Measurements from ENCODE around the gene ZNF335. TPM values are rescaled to one million over a fixed set of nuclear protein-coding genes. Genes with fewer than 3 reads are reported as not detected.

Gene ZNF335
- total and polyA plus RNA-seq, 2 experiments from 2014 or later = 6.9 to 10.8 TPM

- no peak overlapping the region for H3K27ac ChIP-seq
- no peak for DNase-seq
- H3K36me3 ChIP-seq (ENCODE audit: low read depth) = no peaks in the 10 kb centered on the region
- no peaks in the 10 kb centered on the region for H3K9me2 ChIP-seq (ENCODE audit: insufficient read depth)
- H3F3A ChIP-seq (ENCODE audit: insufficient read depth) = peaks cover 3% of the 10 kb centered on the region; the same call in 1 of the 2 replicates
- in situ Hi-C loops (cut with MboI) = no loop called here
- TF ChIP-seq EZH2phosphoT487 (IDR thresholded peaks at IDR 0.05; ENCODE audit: insufficient read depth, low read depth) (no peak), EZH2 (IDR thresholded peaks at IDR 0.05; ENCODE audit: insufficient read depth, poor library complexity, severe bottlenecking) (no peak)
- no peaks in the 10 kb centered on the region for H4K20me1 ChIP-seq (ENCODE audit: insufficient read depth)
- H3K79me2 ChIP-seq (ENCODE audit: insufficient read depth) = no peaks in the 10 kb centered on the region
- peak overlapping the region; percentile 69 for H3K9ac ChIP-seq
- peak overlapping the region; percentile 68 for H3K4me3 ChIP-seq
- no peaks in the 10 kb centered on the region for H3K27me3 ChIP-seq (replicated peaks; ENCODE audit: insufficient read depth)
- peak overlapping the region; percentile 80 for H3K4me2 ChIP-seq (ENCODE audit: unreplicated experiment)
- H3K9me3 ChIP-seq (ENCODE audit: low read depth) = no peaks in the 10 kb centered on the region
- WGBS, 2 experiments (ENCODE audit: low coverage in 1 of 2, low lambda C conversion rate in 2 of 2, missing lambda C conversion rate in 2 of 2) = 6 to 18% methylated on average over 4 of the region's 4 CpGs
- peak overlapping the region; percentile 89 for H2AFZ ChIP-seq
- peaks cover 9% of the 10 kb centered on the region for H3K4me1 ChIP-seq (ENCODE audit: insufficient read depth)
Measured at GRCh38 chr20:45912344-45912682, 59.7 kb downstream of the ZNF335 start.

GRCh38 chr20:45911486-45912343 lies 60.3 kb downstream of the ZNF335 start, which contains the start of gene PLTP:
PLTP (minus strand) TSS chr20:45912155; CDS start chr20:45911452, 703 bp downstream.
- 2 to 3% methylated on average over 40 to 48 of the region's 58 CpGs for WGBS, 2 experiments (ENCODE audit: low coverage in 1 of 2, low lambda C conversion rate in 2 of 2, missing lambda C conversion rate in 2 of 2)

GRCh38 chr20:45910670-45911485 lies 61.1 kb downstream of the ZNF335 start:
- H2AFZ ChIP-seq = peak overlapping the region; percentile 89
- peak overlapping the region; percentile 63 for H3K27ac ChIP-seq
- TF ChIP-seq EZH2 (IDR thresholded peaks at IDR 0.05; ENCODE audit: insufficient read depth, poor library complexity, severe bottlenecking) = no peak
- H3K9me3 ChIP-seq (ENCODE audit: low read depth) = no peaks in the 10 kb centered on the region
- H3F3A ChIP-seq (ENCODE audit: insufficient read depth) = peaks cover 6% of the 10 kb centered on the region; the same call in 1 of the 2 replicates
- H3K9me2 ChIP-seq (ENCODE audit: insufficient read depth) = no peaks in the 10 kb centered on the region
- 1 to 3% methylated on average over 31 to 43 of the region's 43 CpGs for WGBS, 2 experiments (ENCODE audit: low coverage in 1 of 2, low lambda C conversion rate in 2 of 2, missing lambda C conversion rate in 2 of 2)
- in situ Hi-C loops (cut with MboI) = no loop called here
- H3K36me3 ChIP-seq (ENCODE audit: low read depth) = no peaks in the 10 kb centered on the region
- no peaks in the 10 kb centered on the region for H3K27me3 ChIP-seq (replicated peaks; ENCODE audit: insufficient read depth)
- DNase-seq = peak; percentile 99
- no peaks in the 10 kb centered on the region for H3K79me2 ChIP-seq (ENCODE audit: insufficient read depth)
- H3K9ac ChIP-seq = peak overlapping the region; percentile 69
- H4K20me1 ChIP-seq (ENCODE audit: insufficient read depth) = no peaks in the 10 kb centered on the region
- peaks cover 15% of the 10 kb centered on the region for H3K4me1 ChIP-seq (ENCODE audit: insufficient read depth)
- peak overlapping the region; percentile 80 for H3K4me2 ChIP-seq (ENCODE audit: unreplicated experiment)
- peak overlapping the region; percentile 68 for H3K4me3 ChIP-seq

More at GRCh38 chr20:45911486-45912343, 60.3 kb downstream of the ZNF335 start, which contains the start of gene PLTP:
- H3K27ac ChIP-seq = peak within 1 kb of the TSS; percentile 63
- H3F3A ChIP-seq (ENCODE audit: insufficient read depth) = no peaks in the 10 kb centered on the region
- H3K27me3 ChIP-seq (replicated peaks; ENCODE audit: insufficient read depth) = no peaks in the 10 kb centered on the region
- H4K20me1 ChIP-seq (ENCODE audit: insufficient read depth) = no peaks in the 10 kb centered on the region
- H3K9ac ChIP-seq = peak within 1 kb of the TSS; percentile 69
- H3K9me3 ChIP-seq (ENCODE audit: low read depth) = no peaks in the 10 kb centered on the region
- peak within 1 kb of the TSS; percentile 89 for H2AFZ ChIP-seq
- in situ Hi-C loops (cut with MboI) = no loop called here
- no peaks in the 10 kb centered on the region for H3K79me2 ChIP-seq (ENCODE audit: insufficient read depth)
- peak within 1 kb of the TSS; percentile 80 for H3K4me2 ChIP-seq (ENCODE audit: unreplicated experiment)
- DNase-seq = peak; percentile 78
- H3K4me1 ChIP-seq (ENCODE audit: insufficient read depth) = peaks cover 9% of the 10 kb centered on the region
- TF ChIP-seq EZH2 (IDR thresholded peaks at IDR 0.05; ENCODE audit: insufficient read depth, poor library complexity, severe bottlenecking) (no peak), EZH2phosphoT487 (IDR thresholded peaks at IDR 0.05; ENCODE audit: insufficient read depth, low read depth) (no peak)
- no peaks in the 10 kb centered on the region for H3K36me3 ChIP-seq (ENCODE audit: low read depth)
- no peaks in the 10 kb centered on the region for H3K9me2 ChIP-seq (ENCODE audit: insufficient read depth)
- peak within 1 kb of the TSS; percentile 68 for H3K4me3 ChIP-seq
